ENCODE results near the gene SETD3.

SETD3 gene

DNA sequence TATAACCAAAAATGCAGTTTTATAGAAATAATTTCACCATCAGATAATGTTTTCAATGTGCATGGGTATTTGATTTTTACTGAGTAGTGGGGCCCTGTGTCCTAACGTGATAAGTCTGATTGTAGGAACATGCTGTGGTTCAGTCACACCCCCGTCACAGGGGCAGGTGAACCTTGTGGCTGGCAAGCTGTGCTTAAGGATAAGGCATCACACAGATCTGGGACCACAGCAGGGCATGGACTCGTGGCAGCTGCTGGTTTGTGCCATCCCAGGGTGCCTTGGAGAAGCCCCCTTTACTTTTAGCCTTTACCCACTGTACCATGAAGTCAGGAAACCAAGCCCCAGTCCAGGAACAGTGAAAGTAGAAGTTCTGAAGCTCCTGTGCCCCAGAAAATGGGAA lies 17.2 kb upstream of the SETD3 start:
- no peak for DNase-seq (ENCODE audit: low read depth in 2 of 2)

DNA sequence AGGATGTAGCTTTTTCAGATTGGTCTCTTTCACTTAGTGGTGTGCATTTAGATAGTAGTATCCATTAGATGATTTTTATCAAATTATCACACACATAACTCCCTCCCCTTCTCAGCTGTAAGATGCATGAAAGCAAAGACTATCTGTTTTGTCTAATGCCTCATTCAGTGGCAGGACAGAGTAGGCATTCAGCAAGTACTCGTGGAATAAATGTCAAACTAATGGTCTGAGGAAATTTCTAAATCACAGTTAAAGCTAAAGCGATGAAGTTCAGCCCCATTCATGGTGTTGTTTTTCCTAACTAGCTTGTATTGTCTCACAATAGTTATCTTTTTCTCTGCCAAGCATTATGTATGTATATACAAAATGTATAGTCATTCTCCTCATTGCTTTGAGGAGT lies 16.7 kb upstream of the SETD3 start:
- DNase-seq (ENCODE audit: low read depth in 2 of 2): no peak

DNA sequence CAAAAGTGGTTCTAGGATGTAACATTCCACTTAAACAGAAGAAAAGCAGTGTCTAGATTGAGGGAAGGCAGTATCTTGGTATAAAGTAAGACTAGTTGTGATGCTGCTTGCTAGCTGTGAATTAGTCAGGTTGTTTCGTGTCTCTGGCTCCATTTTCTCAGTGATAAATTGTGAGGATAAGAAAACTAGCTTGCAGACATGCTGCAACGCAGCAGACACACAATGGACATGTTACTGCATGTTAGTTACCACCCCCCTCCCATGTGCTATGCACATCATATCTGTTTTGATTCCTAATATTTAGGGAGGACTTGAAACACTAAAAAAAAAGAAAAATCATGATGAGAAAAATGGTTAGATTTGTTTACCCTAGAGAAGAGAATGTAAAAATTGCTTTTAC lies 3.4 kb upstream of the SETD3 start:
- DNase-seq (ENCODE audit: low read depth in 2 of 2): no peak

DNA sequence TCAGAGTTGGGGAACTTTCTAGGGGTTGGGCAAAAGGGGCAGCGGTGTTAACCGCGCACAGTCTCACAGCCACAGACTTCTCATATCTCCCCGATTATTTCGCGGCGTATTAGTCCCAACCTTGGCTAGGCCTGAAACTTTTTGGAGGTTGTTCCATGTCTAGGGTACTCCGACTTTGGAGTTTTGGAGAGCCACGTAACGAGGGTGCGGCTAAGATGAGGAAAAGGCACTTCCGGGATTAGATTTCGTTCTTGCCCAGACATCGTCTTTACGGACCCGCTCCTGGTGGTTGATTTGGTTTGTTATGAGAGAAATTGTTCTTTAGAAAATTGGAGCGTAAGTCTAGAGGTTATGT lies 1.1 kb upstream of the SETD3 start:
- no peak for DNase-seq (ENCODE audit: low read depth in 2 of 2)

DNA sequence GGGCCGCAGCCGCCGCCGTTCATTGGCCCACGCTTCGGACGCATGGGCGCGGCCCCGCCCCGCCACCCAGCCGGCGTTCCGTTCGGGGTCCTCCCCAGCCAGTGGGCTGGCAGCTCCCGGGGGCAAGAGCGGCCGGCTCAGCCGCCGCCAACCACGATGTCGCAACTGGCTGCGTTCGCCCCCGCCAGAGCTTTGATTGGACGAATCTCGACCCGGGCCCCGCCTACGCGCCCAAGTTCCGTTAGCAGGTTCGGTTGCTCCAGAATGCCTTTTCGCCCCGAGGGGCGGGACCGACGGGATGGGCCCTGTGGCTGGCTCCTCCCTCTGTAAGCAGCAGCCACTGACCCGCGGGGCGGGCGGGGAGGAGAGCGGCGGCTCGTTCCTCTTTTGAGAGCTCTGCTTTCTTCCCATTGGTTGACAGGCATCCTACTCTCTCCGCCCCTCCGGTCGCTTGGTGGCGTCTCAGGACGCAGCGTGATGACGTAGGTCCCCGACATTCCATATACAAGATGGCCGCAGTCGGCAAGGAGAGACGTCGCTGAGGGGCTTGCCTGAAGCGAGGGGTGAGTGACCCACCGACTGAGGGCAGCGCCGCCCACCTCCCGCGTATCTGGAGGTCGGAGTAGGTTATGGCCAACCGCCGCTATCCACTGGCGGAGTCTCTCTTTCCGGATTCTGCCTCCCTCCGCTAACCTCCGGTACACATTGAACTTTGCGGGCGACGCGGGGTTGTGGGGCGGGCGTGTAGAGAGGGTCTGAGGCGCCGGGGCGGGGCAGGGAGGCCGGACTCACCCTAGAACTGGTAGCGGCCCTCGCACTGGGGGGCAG lies 472 bp upstream of the SETD3 start, which contains the start of gene CCNK:
TSS of gene CCNK (plus strand) at position 493 of the 828 bp plus-strand sequence. CDS start 11,269 bp downstream, outside the sequence.
- DNase-seq (ENCODE audit: low read depth in 2 of 2): peak; percentile 100

DNA sequence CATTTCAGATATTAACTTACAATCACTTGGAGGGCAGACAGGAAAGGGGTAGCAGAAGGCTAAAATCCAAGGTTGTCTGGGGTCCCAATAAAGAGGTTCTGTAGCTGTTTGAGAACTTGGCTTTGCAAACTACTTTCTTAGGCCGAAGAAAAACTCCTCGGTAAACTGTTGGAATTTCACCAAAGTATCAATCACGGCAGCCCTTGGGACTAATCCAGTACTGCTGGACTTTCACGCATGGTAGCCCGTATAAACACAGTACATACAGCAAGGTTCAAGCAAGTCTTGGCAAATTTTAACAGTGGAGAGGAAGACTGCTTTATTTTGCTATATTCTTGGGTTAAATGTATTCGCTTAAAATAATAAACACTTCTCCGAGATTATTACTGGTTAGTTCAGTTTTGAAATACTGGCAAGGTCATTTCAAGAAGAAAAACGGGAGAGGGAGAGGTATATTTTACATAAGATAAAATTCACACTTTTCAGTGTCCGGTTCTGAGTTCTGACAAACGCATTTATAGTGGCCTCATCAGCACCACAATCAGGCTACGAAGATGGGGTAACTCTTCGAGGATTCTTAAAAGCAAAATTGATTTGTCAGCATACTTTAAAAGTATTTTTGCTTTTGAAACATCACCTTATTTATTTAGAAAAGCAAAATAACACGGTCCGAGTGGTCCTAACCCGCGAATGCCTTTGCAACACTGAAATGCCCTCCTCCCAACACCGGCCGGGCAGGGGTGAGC lies 1.3 kb downstream of the SETD3 start:
- DNase-seq (ENCODE audit: low read depth in 2 of 2): no peak

DNA sequence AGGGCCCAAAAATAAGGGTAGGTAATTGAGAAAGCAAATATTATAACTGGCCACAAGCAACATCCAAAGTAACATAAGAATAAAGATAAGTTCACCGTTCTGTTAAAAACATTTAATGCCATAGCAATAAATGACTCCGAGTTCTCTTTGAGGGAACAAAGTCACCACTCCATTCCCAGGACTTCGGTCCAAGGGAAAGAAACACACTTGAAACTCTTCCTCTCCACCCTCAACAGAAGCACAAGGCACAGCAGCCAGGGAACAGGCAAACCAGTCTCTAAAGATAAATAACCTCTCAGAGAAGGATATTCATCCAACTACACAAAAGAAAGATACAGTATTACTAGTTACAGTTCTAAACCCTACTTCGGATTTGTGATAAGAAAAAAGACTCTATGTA lies 2.5 kb downstream of the SETD3 start:
- no peak for DNase-seq (ENCODE audit: low read depth in 2 of 2)

DNA sequence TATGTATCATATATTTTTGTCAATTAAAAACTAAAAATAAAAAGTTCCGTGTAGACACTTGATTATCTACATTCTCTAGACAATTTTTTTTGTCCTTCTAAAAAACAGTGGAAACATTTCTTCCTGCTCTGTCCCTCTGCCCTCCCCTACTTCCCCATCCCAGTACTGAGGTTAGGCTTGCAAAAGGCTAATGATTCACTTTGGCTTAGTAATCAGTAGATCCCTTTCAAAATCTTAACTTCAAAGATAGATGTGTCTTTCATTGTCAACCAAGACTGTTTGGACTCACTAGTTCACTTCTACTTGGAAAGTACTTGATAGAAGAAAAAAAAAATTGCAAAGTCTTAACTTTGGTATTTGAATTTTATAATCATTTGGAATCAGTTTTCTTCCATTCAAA lies 3.8 kb downstream of the SETD3 start:
- no peak for DNase-seq (ENCODE audit: low read depth in 2 of 2)

DNA sequence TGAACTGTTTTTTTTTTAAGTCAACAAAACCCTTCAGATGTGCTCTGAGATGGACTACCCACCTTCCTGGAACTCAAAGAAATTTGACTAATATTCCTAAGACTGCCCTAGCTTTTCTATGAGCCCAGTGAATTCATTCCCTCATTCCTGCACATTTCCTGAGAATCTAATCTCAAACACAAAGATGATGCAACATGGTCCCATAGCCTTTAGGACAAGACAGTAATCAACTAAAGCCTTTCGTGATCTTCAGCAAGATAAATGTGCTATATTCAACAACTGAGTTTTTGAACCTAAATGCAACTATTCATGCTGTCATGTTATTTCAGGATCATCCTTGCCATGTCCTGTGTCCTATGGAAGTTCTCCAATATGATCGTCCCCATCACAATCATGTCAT lies 5.0 kb downstream of the SETD3 start:
- no peak for DNase-seq (ENCODE audit: low read depth in 2 of 2)

DNA sequence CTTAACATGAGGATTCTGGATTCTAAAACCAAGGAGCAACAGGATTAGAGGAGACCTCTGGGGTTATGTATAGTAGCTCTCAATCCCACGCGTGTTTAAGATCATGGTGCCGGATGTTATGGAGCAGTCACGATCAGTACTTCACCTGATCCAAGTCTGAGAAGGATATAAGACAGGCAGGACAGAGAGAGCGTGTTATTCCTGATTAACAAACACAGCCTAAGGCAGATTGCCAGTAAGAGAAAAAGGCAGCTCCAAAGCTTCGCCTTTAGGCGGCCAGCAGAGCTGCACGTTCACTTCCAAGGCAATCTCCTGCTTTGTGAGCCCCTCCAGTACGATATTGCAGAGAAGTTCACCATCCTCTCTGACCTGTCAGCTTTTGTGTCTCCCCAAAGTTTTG lies 5.5 kb downstream of the SETD3 start:
- DNase-seq (ENCODE audit: low read depth in 2 of 2): no peak

DNA sequence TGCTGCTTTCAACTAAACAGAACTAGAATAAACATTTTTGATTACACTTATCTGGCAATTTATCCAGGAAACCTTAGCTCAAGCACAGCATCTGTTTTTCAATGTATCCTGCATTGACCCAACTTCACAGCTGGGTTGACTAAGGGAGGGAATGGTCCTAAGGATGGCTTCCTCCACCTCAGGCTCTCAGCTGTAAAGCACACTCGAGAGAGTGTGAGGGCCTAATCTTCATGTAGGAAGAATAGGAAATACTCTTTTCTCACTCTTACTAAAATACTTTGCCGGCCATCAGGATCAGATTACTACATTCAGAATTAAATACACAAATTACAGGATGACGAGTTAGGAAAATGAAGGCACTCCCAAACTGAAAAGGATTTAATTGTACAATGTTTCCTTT lies 7.2 kb downstream of the SETD3 start:
- no peak for DNase-seq (ENCODE audit: low read depth in 2 of 2)

DNA sequence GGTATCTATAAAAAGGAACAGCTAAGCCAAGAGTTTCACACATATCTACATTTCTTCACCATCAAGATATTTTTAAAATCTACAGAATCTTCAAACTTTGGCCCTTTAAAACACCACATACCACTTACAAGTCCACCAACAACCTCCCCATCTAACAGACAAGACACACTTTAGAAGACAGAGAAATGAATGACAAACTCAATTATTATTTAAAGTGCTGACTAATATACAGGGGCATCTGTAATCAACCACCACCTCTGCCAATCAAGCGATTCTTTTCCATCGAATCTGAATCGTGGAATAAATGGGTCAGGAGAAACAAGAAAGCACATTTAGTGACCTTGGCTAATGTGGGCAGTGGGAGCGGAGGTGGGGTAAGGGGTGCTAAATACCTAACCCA lies 7.7 kb downstream of the SETD3 start:
- no peak for DNase-seq (ENCODE audit: low read depth in 2 of 2)

DNA sequence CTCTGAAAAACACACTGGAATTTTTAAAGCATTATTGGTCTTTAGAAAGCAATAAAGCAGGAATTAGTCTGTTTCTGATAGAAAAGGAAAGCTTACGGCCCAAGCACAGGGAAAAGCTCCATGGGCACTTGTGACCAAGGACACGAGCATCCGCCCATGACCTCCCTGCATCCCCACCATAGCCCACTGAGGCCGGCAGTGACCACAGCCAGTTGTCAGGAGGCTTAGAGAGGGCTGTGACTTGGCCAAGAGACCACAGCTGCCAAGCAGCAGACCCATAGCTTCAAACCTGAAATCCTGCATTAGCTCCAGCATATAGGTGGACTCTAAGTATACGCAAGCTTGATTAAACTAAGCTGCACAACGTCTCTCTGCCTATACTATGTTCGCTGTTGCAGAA lies 8.9 kb downstream of the SETD3 start:
- no peak for DNase-seq (ENCODE audit: low read depth in 2 of 2)

DNA sequence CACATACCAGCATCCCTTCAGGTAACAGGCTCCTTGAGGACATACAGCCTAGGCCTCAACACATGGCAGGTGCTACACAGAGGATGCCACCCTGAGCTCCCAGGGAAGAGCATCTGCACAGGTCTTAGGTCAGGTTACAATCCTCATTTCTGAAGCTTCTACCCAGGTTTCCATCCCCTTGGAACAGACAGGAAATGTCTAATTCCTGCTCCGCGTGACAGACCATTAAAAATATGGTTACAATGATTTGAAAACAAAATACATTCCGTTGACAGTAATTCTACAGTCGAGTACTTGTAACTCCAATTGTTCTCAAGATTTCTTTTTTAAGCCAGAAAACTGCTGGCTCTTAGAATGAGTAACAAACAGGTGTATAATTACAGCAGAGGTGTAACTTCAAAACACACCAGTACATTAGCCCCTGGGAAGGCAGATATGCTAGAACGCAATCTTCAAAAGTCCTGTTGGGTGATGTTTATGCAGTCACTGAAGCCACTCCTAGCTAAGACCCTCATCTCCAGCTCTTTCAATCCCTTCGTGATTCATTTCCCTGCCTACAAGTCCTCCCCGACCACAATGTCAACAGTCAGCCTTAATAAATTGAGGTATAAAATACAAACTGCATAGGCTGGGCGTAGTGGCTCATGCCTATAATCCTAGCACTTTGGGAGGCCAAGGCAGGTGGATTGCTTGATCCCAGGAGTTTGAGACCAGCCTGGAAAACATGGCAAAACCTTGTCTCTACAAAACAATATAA lies 11.6 kb downstream of the SETD3 start:
- no peak for DNase-seq (ENCODE audit: low read depth in 2 of 2)

DNA sequence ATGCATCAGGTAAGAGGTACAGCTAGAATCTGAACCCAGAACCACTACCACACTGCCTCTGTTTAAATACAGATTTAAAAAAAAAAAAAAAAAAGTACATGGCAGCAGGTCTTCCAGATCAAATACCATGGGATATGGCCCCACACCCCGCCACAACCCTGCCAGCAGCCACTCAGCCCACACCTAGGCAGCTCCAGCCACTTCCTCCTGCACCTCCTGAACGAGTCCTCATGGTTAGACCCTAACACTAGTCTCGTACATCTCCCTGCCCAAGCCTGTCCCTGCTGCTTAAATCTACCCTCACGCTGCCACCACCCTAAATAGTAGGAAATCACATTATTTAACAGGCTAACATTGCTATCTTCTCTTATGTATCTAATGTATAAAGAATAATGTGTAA lies 12.6 kb downstream of the SETD3 start:
- no peak for DNase-seq (ENCODE audit: low read depth in 2 of 2)

DNA sequence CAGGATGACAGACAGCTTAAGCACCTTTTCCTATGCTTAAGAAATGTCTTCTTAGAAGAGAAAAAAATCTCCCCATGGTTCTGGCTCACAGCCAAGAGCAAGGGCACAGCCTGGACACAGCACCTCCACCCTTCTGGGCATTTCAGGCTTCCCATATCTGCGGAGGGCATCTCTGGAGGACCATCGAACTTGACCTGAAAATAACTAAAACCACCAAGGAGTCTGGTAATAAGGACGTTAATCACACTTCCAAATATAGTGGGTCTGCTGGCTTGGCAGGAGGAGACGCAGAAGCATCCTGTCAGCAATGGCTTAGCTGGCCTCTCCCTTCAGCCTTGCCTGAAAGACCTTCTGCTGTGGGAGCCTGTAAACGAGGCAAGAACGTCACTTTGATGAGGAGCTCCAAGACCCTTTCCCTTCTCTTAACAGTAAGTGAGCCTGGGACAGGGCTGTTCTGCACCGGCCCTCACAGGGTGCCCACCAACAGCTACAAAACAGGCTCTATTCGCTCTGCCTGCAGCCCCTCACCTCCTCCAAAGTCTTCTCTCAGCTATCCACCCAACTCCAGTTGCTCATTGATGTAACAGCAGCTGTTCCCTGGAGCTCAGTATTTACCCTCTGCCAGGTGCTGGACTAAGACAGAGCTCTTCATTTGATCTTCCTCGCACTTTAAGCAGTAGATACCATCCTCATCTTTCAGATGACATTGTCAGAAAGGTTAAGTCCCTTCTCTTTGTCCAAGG lies 13.2 kb downstream of the SETD3 start:
- DNase-seq (ENCODE audit: low read depth in 2 of 2): no peak

DNA sequence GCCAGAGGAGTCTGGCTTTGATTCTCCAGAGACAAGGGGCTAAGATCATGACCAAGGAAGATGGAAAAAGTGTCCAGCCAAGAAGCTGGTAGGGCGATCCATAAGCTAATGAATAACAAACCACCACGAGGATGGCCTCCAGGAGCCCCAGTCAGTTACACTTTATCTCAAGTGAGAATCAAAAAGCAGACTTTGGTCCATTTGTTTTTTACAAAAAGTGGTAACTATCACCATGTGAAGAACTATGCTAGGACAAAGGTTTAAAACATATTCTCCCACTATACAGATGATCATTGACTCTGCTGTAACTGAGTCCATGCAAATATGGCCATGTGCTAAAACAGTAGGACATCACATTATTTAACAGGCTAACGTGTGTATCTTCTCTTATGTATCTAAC lies 13.9 kb downstream of the SETD3 start:
- DNase-seq (ENCODE audit: low read depth in 2 of 2): no peak

DNA sequence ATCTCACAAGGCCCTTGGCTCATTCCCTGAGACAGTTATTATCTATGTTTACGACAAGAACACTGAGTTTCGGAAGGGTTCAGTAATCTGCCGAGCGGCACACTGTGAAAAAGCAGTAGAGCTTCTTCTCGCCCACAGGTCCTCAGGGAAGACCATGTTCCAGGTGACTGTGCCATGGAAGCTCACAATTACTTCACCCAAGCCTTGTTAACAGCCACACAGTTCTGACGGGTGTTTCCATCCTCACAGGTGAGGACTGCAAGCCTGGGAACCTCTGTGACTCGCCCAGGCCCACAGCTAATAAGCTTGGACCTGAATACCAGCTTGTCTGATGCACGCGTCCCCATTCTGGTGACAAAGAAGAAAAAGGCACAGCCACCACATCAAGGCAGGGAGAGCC lies 15.4 kb downstream of the SETD3 start:
- no peak for DNase-seq (ENCODE audit: low read depth in 2 of 2)

DNA sequence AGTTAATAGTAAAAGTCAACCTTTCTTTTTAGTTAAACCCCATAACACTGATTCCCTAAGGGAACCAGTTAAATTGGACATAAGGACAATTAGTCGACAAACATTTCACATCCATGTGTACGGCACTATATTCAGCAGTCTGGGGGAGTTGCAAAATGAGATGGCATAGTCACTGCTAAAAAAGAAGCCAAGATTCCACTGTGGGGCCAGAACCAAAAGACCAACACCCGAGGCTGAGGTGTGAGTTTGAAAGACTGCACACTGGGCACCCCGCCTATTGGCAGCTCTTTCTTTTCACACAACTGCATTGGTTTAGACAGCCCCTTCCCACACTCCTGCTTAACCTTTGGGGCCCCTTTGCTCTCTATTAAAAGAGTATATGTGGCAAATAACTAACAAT lies 16.7 kb downstream of the SETD3 start:
- DNase-seq (ENCODE audit: low read depth in 2 of 2): no peak

DNA sequence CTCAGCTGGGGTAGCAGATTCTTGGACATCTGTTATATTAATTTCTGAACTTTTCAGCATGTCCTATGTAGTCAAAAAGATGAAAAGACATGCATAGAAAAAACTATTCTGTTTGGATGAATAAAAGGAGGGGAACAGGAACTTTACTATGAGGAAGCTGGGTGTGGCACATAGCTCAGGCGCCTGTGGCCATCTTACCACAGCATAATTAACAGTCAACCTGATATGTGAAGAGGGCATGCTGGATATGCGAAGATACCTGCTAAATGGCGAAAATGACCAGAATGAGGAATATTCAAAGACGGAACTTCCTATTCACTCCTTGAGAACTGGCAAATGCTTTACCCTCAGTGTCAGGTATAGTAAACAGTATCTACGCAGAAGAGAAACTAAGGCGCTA lies 18.4 kb downstream of the SETD3 start:
- no peak for DNase-seq (ENCODE audit: low read depth in 2 of 2)

DNA sequence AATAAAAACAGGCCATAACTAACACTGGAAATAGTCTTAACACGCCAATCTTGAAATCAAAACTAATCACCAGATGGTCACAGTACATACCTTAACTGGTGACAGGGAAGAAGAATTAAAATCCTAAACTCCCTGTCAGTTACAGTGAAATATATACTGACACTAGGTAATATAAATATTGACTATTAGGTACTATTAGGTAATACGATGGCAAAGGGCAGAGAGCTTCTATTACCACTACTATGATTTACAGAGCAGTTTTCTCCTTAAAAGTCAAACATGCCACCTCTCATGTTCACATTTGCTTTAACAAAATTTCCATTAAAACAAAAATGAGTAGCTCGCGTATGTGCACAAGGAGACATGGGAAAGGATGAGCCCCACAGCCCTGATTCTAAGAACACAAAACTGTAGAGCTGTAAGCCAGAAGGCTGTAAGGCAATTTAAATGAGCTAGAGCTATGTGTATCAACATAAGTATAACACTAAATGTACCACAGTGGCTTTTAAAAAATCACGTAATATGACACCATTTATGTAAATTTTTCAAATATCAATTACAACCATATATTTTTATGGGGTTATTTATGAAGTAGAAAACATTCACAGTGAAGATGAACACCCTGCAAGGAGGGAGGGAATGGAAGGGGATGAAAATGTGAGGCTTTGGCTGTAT lies 19.1 kb downstream of the SETD3 start:
- no peak for DNase-seq (ENCODE audit: low read depth in 2 of 2)

Data from fibroblast of skin of left quadriceps (primary cell).